Left ventricle myocardium superior (tissue), 1 donor: ENCODE results near the gene SPEF2. TPM values are rescaled to one million over a fixed set of nuclear protein-coding genes. Genes with fewer than 3 reads are reported as not detected.

Source experiments
- ATAC-seq: fragments of 200-7000 bp; cut with Tn5 transposase; one replicate; pipeline ENCODE4 v1.9.1; 2020; ENCODE audit warnings: mild to moderate bottlenecking, moderate library complexity
- DNase-seq: peaks from one replicate; pipeline ENCODE4 v3.0.0-alpha.2; 2020
- intact Hi-C: fragments of 100-400 bp; cut with micrococcal nuclease; formaldehyde crosslinking; loops from one replicate; pipeline ENCODE4 v1.11.0; 2022
- total RNA-seq: library from RNA; stranded (reverse); fragmentation: NEBNext Ultra II Directional; extraction: Animal tissue kit (Norgen Biotek cat#: 25700); gene quantifications from one replicate; pipeline ENCODE4 v1.2.1, GENCODE V29; 2021
- donor health status: DM: no; HTN: yes; CAD: no; lungs with severe emphysema.

The SPEF2 gene
- total RNA-seq, 1 donor from 2014 or later, result 2.7 TPM

DNA sequence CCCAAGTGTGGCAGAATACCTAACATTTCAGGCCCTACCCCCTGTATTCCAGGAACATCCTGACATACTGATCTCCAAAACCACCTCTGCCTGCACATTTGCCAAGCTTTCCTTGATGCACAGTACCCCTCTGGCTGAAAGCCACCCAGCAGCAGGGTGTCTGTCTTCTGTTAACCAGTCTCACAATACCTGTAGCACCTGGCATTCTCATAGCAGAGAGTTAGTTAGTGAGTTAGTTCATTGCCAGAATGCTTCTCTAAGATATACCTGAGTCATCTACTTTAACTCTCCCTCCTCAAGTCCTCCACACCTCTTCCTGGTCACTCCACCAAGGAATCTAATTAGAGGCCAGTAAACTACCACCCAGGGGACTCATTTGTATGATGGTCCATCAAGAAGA lies 192.9 kb downstream of the SPEF2 start:
- ATAC-seq, result no peak
- DNase-seq, result no peak
- intact Hi-C loops, result no loop called here

- intact Hi-C loops, result no loop called here
- ATAC-seq (no peak), DNase-seq (no peak)
Observed at GRCh38 chr5:35811108-35811741, 193.6 kb downstream of the SPEF2 start.

DNA sequence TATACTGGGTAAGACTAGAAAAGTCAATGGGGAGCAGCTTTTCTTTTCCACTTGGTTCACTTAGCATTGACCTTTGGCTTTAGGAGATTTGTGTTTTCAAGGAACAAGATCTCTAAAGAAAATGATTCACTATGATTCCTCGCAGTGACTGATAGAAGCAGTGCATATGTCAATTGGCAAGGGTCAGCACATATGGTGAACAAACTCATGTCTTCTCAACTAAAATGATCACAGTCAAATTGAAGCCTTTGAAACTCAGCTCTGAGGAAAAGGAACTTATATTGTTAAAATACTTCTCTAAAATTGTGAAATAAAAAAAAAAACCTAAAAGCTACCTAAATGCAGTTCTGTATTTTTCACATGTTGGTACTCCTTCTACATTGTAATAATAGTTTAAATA lies 195.9 kb downstream of the SPEF2 start:
- no peak for ATAC-seq
- DNase-seq, result no peak
- intact Hi-C loops, result no loop called here

- intact Hi-C loops, result no loop called here
- no peak for ATAC-seq
- DNase-seq, result no peak
Observed at GRCh38 chr5:35815089-35815936, 197.7 kb downstream of the SPEF2 start.

DNA sequence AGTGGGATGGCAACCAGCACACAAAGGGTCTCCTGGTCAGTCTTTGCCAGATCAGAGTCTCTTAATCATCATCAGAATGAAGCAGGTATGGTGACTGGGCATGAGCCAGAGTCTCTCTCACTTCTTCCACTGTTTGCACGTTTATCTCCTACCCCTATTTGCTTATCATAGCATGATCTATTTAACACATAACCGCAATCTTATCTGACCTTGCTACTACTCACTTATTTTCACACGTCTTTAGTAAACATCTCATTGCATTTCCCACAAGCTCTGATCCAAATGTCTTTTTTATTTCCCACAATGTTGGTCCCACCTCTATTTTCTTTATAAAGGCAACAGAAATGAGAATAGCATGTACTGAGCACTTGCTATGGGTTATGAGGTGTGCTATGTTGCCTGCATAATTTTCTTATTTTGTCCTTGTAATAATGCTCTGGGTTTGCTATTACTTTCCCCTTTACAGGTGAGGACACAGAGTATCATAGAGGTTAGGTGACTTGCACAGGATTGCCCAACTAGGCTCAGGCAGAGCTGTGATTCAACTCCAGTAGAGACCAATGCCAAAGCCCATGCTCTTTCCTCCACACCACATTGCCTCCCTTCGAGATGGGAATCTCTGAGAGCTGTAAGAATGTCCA lies 199.3 kb downstream of the SPEF2 start:
- DNase-seq (no peak), ATAC-seq (no peak)
- intact Hi-C loops, result no loop called here

- ATAC-seq, result no peak
- DNase-seq, result no peak
- intact Hi-C loops, result no loop called here
Observed at GRCh38 chr5:35819026-35819425, 201.4 kb downstream of the SPEF2 start.

DNA sequence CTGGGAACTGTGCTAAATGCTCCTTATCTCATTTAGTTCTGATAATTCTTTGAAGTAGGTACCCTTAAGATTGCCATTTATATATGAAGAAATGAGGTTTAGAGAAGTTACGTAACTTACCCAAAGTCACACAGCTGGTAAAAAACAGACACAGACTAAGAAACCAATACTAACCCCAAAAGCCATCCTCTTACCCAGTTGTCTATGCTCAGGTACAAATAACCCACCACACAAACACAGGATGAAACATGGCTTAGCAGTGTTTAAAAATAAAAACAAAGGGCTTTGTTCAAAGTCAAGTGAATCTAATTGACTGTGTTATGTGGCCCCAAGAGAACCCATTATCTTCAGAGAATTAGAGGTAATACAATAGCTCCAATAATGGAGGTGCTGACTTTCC lies 202.0 kb downstream of the SPEF2 start:
- DNase-seq (no peak), ATAC-seq (no peak)
- intact Hi-C loops, result no loop called here

- intact Hi-C loops, result no loop called here
- DNase-seq (no peak), ATAC-seq (no peak)
Observed at GRCh38 chr5:35820735-35821134, 203.1 kb downstream of the SPEF2 start.

- ATAC-seq (no peak), DNase-seq (no peak)
- intact Hi-C loops, result no loop called here
Observed at GRCh38 chr5:35821513-35821912, 203.8 kb downstream of the SPEF2 start.

GRCh38 chr5:35822511-35822910 lies 204.8 kb downstream of the SPEF2 start:
- intact Hi-C loops, result no loop called here
- DNase-seq, result no peak
- ATAC-seq, result no peak

DNA sequence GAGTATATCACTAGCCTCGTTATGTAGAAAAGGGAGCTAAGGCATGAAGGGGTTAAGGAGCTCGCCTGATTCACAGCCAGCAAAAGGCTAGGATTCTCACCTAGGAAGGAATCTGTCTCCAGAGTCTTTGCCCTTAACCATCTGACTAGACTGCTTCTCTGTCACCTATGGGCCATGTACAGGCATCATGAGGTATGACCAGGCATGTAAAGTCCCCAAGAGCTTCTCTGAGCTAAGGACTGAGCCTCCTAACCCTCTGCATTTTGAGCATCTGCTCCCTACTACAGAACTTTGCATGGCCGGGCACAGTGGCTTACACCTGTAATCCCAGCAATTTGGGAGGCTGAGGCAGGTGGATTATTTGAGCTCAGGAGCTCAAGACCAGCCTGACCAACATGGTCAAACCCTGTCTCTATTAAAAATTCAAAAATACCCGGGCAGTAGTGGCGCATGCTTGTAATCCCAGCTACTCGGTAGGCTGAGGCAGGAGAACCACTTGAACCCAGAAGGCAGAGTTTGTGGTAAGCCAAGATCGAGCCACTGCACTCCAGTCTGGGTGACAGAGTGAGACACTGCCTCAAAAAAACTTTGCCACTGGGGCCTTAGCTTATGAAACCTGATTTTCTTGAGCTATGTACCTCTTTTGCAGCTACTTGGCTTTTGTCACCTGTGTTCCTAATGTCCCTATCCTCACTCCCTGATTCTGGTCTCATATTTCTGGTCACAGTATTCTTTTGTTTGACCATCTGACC lies 205.9 kb downstream of the SPEF2 start:
- intact Hi-C loops, result no loop called here
- ATAC-seq (no peak), DNase-seq (no peak)

- ATAC-seq (no peak), DNase-seq (no peak)
- intact Hi-C loops, result no loop called here
Observed at GRCh38 chr5:35826056-35826455, 208.4 kb downstream of the SPEF2 start.

DNA sequence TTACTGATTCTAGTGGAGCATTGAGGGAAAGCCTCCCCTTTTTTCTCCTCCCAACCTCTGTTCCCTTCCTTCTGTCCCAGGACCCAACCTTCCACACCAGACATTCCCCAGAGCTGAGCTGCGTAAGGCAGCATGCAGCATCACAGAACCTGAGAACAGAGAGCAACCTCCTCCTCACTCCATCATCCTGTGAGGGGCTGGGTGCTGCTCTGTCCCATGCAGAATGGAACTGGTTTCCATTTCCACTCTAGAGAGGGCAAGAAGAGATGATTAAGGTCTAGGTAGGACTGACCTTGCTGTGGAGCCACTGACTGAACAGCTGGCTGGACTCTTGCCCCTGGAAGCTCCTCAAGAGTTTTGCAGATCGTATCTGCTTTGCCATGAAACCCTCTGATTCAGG lies 208.9 kb downstream of the SPEF2 start:
- no peak for DNase-seq
- intact Hi-C loops, result no loop called here
- no peak for ATAC-seq

- ATAC-seq (no peak), DNase-seq (no peak)
- intact Hi-C loops, result no loop called here
Observed at GRCh38 chr5:35828082-35828598, 210.5 kb downstream of the SPEF2 start.

DNA sequence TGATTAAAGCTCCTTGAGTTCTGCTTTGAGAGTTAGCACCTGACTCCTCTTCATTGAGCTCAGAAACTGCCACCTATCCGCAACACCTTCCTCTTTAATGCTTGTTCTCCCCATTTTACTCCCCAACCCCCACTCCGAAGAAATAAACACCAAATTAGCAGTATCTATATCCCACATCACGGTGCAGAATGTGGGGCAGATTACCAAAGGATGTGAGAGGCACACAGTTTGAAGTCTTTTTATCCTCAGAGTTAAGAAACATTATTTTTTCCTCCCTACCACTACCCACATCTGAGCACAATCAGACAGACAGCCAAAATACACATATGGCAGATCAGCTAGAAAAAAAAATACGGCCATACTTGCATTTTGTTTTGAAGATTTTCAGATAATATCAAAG lies 212.9 kb downstream of the SPEF2 start:
- no peak for ATAC-seq
- intact Hi-C loops, result no loop called here
- DNase-seq, result no peak

- DNase-seq (no peak), ATAC-seq (no peak)
- intact Hi-C loops, result no loop called here
Observed at GRCh38 chr5:35832762-35833161, 215.1 kb downstream of the SPEF2 start.

GRCh38 chr5:35833224-35833623 lies 215.6 kb downstream of the SPEF2 start:
- intact Hi-C loops, result no loop called here
- DNase-seq (no peak), ATAC-seq (no peak)

DNA sequence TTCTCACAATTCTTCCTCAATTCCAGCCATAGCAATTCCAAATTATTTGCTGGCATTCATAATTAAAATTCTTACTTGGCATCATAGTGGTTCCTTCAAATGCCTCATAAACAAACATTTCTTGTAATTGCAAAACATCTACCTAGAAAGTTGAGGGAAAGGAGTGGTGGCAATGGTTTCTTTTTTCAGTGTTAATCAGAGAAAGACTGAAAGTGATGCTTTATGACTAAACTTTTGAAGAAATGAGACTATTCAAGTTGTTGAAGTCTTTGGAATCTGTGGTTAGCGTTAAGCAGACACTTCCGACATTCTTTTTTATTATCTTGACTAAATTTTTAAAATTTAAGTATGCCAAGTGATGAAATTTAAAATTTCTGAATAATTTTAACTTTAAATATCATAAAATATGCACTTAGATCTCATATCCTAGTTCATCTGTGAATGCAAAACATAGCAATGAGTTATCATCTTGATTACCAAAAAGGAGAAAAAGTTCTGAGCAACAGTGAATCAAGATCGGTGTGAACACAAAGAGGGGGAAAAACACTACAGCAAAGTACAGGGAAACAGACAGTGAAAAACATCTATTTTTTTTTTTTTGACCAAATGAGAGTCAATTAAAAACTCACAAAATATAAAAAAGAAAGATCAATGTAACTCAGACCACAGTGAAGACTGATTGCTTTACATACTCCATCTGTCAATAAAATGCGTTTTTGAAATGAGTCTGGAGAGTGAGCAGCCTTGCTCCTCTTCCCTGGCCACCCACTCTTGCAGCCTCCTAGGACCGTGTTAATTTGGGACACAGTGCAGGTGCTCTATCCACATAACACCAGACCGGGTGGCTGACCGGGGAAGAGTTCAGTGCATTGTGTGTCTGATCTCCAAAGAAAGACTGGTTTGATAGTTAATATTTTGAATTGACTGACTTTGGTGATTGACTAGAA lies 218.4 kb downstream of the SPEF2 start:
- ATAC-seq, result no peak

More for the DNA sequence above, 218.4 kb downstream of the SPEF2 start:
- intact Hi-C loops, result no loop called here
- DNase-seq, result no peak
